Heart left ventricle (tissue), 13 donors: ENCODE data around the gene GART.

Source experiments
- POLR2A ChIP-seq, 2 donors: fragments of 450-650 bp; IDR thresholded peaks; one replicate each; pipeline ENCODE4 v1.6.1; 2017; ENCODE audit warnings: antibody characterized with exemption in 2 of 2, mild to moderate bottlenecking in 2 of 2, moderate library complexity in 2 of 2
- TF ChIP-seq, protein P1 (sequence below), 12 donors: fragments of 200-600 bp; sonication (generic) in 4 of 12; IDR thresholded peaks; one replicate each; pipeline versions ENCODE4 v1.5.0 to v1.8.0; 2018 to 2022; ENCODE audit warnings: antibody characterized with exemption in 12 of 12, mild to moderate bottlenecking in 5 of 12
- donor health status: ischemic (EF 13 %, LVEDD 7.1; RV severe dilation, severe dysfunction).
- donor health status: DM: no; HTN: yes; CAD: no.
- donor health status: DM: no; HTN: no; CAD: no.
- donor health status: ischemic (EF 25% LVEDD 6.9; RV normal size, moderate dysfunction).
- donor health status: ischemic (EF 25% LVEDD 5.7; RV mildly dilated, moderate dysfunction).
- donor health status: ischemic (EF 35%, LVEDD 5.7; RV mildly dilated, moderate dysfunction).
- donor health status: nonischemic (EF 11% LVEDD 7.7; RV severe dilation, severe dysfunction).
- donor health status: DM: yes; HTN: yes; CAD: no.
- donor health status: PGD.
- donor health status: ischemic (EF 29% LVEDD 5.4; RV normal size, mild dysfunction).
- donor health status: nonischemic (EF 23%, LVEDD 6.1; RV moderate dilation, normal function).

DNA sequence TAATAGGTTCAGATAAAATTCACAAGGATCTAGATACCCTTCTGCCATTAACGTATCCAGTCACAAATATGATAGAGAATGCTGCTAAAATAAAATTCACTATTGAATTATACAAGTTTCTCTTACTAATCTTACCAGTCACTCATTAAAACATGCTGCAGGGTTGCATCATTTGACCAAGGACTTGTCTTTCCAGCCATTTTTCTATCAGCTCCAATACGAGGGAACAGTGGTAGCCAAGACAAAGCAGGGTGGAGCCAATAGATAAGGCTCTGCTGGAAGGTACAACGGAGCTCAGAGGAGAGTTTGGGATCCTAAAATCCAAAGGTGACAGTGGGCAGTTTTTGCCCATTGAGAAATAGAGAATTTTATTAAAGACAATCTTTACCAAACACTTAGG, 42.5 kb upstream of the GART start:
- TF ChIP-seq, protein P1, sequence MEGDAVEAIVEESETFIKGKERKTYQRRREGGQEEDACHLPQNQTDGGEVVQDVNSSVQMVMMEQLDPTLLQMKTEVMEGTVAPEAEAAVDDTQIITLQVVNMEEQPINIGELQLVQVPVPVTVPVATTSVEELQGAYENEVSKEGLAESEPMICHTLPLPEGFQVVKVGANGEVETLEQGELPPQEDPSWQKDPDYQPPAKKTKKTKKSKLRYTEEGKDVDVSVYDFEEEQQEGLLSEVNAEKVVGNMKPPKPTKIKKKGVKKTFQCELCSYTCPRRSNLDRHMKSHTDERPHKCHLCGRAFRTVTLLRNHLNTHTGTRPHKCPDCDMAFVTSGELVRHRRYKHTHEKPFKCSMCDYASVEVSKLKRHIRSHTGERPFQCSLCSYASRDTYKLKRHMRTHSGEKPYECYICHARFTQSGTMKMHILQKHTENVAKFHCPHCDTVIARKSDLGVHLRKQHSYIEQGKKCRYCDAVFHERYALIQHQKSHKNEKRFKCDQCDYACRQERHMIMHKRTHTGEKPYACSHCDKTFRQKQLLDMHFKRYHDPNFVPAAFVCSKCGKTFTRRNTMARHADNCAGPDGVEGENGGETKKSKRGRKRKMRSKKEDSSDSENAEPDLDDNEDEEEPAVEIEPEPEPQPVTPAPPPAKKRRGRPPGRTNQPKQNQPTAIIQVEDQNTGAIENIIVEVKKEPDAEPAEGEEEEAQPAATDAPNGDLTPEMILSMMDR (IDR thresholded peaks at IDR 0.05): no peak
- no peak for TF ChIP-seq POLR2A (IDR thresholded peaks at IDR 0.05)
